Measurements from ENCODE around the gene MRPL33.
"Not testable (repeated sequence)": the region's sequence is repeated elsewhere in the genome, so short reads cannot be mapped to it uniquely, and the experiment has no call there.

MRPL33 gene

GRCh38 chr2:27741673-27742072 is 29.8 kb upstream of the MRPL33 start:
- no peak for DNase-seq (ENCODE audit: low read depth)

GRCh38 chr2:27742571-27742970 is 28.9 kb upstream of the MRPL33 start:
- DNase-seq (ENCODE audit: low read depth): no peak

- not testable (repeated sequence) for DNase-seq (ENCODE audit: low read depth)
Observed at GRCh38 chr2:27745494-27745893, 26.0 kb upstream of the MRPL33 start.

DNA sequence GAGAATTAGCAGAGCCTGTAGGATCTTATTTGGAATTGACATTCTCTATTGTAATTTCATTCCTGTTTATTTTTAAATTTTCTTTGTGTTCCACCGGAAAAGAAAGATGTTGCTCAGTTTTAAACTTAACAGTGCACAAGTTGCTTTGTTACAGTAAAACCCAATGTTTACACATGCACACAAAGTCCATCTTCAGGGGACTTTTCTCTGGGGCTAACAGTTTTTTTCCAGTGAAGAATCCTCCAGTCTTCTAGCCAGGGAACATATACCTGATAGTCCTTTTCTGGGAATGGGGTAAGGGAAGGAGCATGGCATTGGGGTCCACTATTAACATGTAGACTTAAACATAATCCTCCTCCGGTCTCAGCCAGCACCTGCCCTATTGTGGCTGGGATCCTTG is 25.2 kb upstream of the MRPL33 start:
- DNase-seq (ENCODE audit: low read depth): no peak

DNA sequence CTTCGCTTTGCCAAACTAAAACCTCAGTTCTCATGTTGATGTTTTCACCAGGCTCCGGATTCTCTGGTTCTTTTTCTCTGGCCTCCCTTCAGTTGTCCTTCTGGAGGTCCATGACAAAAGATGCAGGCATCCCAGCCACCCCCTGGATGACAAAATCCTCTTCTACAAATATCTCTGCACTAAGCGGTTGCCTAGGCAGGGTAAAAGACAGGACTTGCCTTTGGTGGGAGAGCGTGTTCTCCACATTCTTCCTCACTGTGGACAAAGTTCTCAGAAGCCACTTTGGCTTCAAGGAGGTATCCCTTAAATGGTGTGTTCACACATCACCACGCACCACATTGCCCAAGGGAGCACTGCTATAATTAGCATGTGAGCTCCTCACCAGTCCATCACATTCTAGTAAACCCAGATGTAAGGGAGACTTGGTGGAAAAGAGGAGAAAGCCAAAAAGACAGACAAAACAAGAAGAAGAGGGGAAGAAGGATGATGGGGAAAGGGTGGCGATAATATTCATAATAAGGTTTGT is 23.6 kb upstream of the MRPL33 start:
- no peak for DNase-seq (ENCODE audit: low read depth)

GRCh38 chr2:27748803-27749554 is 22.5 kb upstream of the MRPL33 start:
- DNase-seq (ENCODE audit: low read depth): not testable (repeated sequence)

DNA sequence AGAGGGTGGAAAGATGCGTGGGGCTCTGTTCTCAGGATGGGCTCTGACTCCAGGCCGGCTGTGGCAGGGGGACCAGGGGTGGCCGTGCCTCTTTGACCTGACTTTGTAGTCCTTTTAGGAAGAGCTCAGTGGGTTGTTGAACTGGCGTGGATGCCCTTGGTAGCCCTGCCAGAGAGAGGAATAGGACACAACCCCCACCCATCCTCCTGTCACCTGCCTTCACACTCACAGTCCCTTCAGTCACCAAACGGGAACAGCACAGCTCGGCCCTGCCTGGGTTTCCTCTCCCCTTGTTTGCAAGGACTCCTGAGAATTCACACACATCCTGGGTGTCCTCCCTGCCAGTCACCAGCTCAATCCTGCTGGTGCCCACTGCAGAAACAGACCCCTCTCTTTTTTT is 20.1 kb upstream of the MRPL33 start:
- no peak for DNase-seq (ENCODE audit: low read depth)

- no peak for DNase-seq (ENCODE audit: low read depth)
Observed at GRCh38 chr2:27752551-27753237, 18.8 kb upstream of the MRPL33 start.

- peak; percentile 46 for DNase-seq (ENCODE audit: low read depth)
Observed at GRCh38 chr2:27754138-27754588, 17.4 kb upstream of the MRPL33 start.

- no peak for DNase-seq (ENCODE audit: low read depth)
Observed at GRCh38 chr2:27754831-27755230, 16.7 kb upstream of the MRPL33 start.

GRCh38 chr2:27756091-27756490 is 15.4 kb upstream of the MRPL33 start:
- no peak for DNase-seq (ENCODE audit: low read depth)

DNA sequence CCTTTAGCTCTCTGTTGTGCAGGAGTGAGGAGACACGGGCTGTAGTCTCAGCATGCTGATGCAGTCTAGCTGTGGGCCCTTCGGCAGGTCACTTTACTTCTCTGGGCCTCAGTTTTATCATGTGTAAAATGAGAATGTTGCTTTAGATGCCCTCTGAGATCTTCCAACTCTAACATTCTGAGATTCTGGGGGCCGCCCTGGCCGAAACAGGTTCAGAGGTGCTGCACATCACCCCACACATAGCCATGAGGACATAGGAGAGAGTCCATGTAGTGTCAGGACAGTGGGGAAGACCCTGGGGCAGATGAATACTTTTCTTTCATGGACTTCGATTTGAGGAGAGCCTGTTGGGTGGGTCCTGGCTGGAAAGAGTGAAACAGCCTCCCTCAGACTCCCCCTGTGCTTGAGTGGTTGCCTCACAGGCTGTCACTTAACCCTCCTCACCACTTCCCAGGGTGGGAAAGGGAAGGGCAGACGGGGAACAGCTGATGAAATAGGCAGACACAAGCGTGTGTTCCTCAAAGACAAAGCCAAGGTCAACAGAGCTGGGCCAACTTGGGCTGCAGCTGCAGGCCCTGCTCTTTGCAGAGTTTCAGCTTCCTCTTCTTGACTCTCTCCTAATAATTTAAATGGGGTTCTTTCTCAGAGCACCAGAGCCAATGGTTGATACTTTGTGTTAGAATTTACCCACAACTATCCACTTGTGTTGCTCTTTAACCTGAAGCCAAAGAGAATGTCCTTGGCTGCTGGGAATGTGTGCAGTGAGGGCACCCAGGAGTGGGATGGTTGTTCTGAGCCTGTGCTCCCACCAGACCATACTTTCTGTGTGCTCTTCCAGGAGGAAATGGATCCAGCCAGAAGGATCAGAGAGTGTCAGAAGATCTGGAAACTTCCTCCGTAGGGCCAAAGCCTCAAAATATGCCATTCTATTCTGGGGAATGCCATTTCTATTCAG is 14.7 kb upstream of the MRPL33 start:
- DNase-seq (ENCODE audit: low read depth): no peak

DNA sequence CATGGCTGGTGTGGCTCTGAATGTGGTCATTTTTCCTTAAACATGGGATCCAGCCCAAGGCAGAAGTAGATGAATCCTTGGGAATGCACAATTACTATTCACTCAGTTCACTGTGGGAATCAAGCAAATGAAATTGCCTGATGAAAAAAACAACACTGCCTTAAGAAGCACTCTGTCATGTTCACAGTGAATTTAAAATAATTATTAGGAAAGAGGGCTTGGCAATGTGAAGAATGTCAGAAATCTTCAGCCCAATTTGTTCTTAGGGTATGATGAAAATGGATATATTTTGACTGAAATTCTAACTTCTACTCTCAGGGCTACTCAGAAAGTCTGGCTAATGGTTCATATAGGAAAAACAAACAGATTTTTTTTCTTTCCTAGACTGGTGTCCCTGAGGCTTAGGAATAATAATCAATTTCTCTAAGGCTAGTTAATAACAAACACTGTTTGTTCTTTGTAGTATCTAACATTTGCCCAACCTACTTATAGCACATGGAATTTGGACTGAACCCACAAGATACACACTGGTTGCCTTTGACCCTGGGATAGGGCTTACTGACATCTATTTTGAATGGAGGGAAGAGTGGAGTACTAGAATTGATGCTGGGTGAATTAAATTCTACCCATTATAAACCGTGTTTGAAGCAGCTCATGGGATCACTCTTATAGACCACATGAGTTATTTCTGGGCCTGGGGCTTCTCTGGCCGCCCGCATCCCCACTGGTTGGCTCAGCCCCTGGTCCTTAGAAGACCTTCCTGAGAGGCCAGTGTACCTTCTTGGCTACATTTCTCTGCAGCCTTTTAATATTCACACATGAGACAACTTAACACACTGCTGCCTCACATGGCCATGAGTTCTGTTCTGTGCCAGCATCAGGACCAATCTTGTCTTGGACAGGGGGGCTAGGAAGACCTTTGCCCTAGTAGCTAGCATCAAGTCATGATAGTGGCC is 8.3 kb upstream of the MRPL33 start:
- no peak for DNase-seq (ENCODE audit: low read depth)

- no peak for DNase-seq (ENCODE audit: low read depth)
Observed at GRCh38 chr2:27763907-27764267, 7.6 kb upstream of the MRPL33 start.

DNA sequence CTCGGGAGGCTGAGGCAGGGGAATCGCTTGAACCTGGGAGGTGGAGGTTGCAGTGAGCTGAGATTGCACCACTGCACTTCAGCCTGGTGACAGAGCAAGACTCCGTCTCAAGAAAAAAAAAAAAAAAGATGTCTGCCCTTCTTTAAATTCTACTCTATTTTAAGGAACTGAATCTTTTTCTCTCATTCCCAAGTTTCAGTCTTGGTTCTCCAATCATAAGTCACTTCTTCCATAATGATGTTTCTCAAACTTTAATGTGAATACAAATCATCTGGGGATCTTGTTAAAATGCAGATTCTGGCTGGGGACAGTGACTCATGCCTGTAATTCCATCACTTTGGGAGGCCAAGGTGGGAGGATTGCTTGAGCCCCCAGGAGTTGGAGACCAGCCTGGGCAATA is 7.0 kb upstream of the MRPL33 start:
- DNase-seq (ENCODE audit: low read depth): not testable (repeated sequence)

DNA sequence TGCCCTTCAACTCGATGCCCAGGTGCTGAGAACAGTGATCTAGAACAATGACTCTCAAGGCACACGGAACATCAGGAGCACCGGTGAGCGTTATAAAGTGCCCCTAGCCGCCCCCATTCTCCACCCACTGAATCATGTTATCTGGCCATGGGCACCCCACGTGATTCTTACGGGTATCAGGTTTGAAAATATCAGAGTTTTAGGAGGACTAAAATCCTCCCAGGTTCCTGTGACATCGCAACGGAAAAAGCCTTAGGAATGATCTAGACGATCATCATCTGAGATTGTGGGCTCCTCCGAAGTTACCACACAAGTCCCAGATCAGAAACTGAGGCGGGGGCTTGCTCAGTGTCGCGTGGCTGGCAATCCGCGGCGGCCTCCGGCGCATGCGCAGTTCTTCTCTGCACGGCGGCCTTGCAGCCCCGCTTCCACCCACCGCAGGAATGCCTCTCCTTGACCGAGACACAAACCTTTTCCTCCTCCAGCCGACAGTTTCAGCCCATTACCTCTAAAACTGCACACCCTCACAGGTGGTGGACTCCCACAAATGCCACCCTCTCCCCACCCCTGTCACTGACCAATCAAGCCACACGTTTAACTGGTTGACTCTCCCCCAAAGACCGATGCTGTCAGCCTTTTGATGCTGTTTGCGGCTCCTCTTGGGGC is 5.8 kb upstream of the MRPL33 start:
- DNase-seq (ENCODE audit: low read depth): peak; percentile 23

DNA sequence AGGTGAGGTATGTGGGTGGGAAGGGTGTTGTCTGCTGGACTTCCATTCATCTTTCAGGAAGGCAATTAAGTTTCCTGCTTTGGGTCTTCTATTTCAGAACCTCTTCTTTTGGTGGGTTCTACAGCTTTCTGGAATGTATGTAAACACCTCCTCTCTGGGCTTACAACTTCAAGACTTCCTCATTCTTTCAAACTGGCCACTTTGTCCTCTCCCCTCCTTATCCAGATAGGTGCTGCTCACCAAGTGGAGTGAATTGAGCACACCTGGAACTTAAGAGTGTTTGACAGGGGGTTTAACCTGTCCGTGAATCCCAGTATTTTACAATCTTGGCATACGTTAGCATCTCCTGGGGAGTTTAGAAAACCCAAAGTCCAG is 5.2 kb upstream of the MRPL33 start:
- no peak for DNase-seq (ENCODE audit: low read depth)

- DNase-seq (ENCODE audit: low read depth): no peak
Observed at GRCh38 chr2:27771202-27771547, 344 bp upstream of the MRPL33 start.

- DNase-seq (ENCODE audit: low read depth): no peak
Observed at GRCh38 chr2:27772804-27773203, 1.3 kb downstream of the MRPL33 start.

DNA sequence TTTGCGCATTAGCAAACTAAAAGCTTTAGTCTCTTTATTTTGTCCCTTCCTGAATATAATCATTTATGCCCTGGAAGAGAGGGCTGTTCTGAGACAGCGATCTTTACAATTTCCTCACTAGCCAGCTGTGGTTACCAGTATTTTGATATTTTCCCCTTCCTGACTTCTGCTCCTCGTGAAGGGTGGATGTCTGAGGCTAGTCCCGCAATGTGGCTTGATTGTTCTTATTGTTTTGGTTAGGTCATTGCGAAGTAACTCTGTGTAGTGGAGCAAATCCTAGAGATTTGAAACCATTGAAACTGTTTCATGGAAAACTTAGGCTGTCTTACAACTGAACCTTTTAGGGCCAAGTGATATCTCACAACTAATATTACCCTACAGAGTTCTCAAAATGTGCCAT is 2.4 kb downstream of the MRPL33 start:
- no peak for DNase-seq (ENCODE audit: low read depth)

GRCh38 chr2:27776097-27776496 is 4.6 kb downstream of the MRPL33 start:
- DNase-seq (ENCODE audit: low read depth): no peak

All from activated T-helper 1 cell treated with Interleukin-2 at 50 U/mL for 16 hours (primary cell).